CD4-positive, alpha-beta T cell (primary cell): ENCODE data around the gene CCNQ. TPM values are rescaled to one million over a fixed set of nuclear protein-coding genes. Genes with fewer than 3 reads are reported as not detected.

Experiments
- ATAC-seq: fragments of 200-7000 bp; cut with Tn5 transposase; one replicate; pipeline ENCODE4 v1.10.0; 2022; ENCODE audit warnings: mild to moderate bottlenecking; ENCODE audit not compliant: poor library complexity
- CTCF ChIA-PET: fragments of 350-600 bp; sonication (Branson Sonifier 250); formaldehyde crosslinking; loops from one replicate; lab custom pipeline; 2021; ENCODE audit warnings: antibody characterized with exemption, inconsistent platforms; lab: Charles Lee
- POLR2A ChIA-PET: fragments of 350-600 bp; sonication (Branson Sonifier 250); formaldehyde crosslinking; loops from one replicate; lab custom pipeline; 2021; ENCODE audit warnings: antibody characterized with exemption, inconsistent platforms; lab: Charles Lee
- DNase-seq, 14 experiments: peaks; one replicate each; pipeline ENCODE4 v3.0.0-alpha.2; 2013 to 2020; ENCODE audit warnings: mixed read lengths in 2 of 14
- H3K27ac ChIP-seq, 2 donors: one replicate each; pipeline versions ENCODE4 v1.5.1 to v1.7.0; 2013; ENCODE audit warnings: low read length in 2 of 2, low read depth in 1 of 2, mild to moderate bottlenecking in 1 of 2
- H3K27me3 ChIP-seq, 2 experiments: 1 replicate in 1 of 2; 2 replicates in 1 of 2; pipeline versions ENCODE4 v1.6.1 to v1.7.0; 2013; ENCODE audit warnings: low read length in 2 of 2, control low read depth in 1 of 2, mild to moderate bottlenecking in 1 of 2, moderate library complexity in 1 of 2; ENCODE audit not compliant: insufficient read depth in 2 of 2, control insufficient read depth in 1 of 2
- H3K36me3 ChIP-seq: one replicate; pipeline ENCODE4 v1.6.1; 2013; ENCODE audit warnings: low read length, control low read depth; ENCODE audit not compliant: insufficient read depth
- H3K4me1 ChIP-seq: one replicate; pipeline ENCODE4 v1.6.1; 2013; ENCODE audit warnings: low read length, control low read depth; ENCODE audit not compliant: insufficient read depth
- H3K4me3 ChIP-seq: one replicate; pipeline ENCODE4 v1.5.1; 2013; ENCODE audit warnings: mild to moderate bottlenecking, low read length, moderate library complexity
- H3K9me3 ChIP-seq, 2 experiments: 1 replicate in 1 of 2; 2 replicates in 1 of 2; pipeline versions ENCODE4 v1.6.1 to v1.7.0; 2013; ENCODE audit warnings: low read length in 2 of 2, mild to moderate bottlenecking in 2 of 2, control low read depth in 1 of 2, moderate library complexity in 1 of 2; ENCODE audit not compliant: control insufficient read depth in 1 of 2, insufficient read depth in 1 of 2
- H3K27ac Mint-ChIP-seq: one replicate; pipeline ENCODE4 v1.8.0; 2020; ENCODE audit warnings: mixed read lengths
- H3K27me3 Mint-ChIP-seq: one replicate; pipeline ENCODE4 v1.8.0; 2021; ENCODE audit warnings: mixed read lengths
- H3K36me3 Mint-ChIP-seq: one replicate; pipeline ENCODE4 v1.8.0; 2021; ENCODE audit warnings: low read depth, mixed read lengths
- H3K4me1 Mint-ChIP-seq: one replicate; pipeline ENCODE4 v1.8.0; 2021; ENCODE audit warnings: low read depth, mixed read lengths
- H3K4me3 Mint-ChIP-seq: one replicate; pipeline ENCODE4 v1.8.0; 2020; ENCODE audit warnings: mild to moderate bottlenecking, mixed read lengths
- H3K9me3 Mint-ChIP-seq: one replicate; pipeline ENCODE4 v1.8.0; 2020; ENCODE audit warnings: mixed read lengths
- CTCF ChIP-seq: fragments of 200-600 bp; IDR thresholded peaks from one replicate; pipeline ENCODE4 v1.8.0; 2022; ENCODE audit warnings: antibody characterized with exemption, mild to moderate bottlenecking
- intact Hi-C, 2 experiments: fragments of 100-400 bp; cut with DNase I in 1 of 2; cut with micrococcal nuclease in 1 of 2; formaldehyde crosslinking; loops; one replicate each; pipeline versions ENCODE4 v1.15.1 to v1.9.0; 2023 to 2025; cut with DNase I, micrococcal nuclease
- total RNA-seq, 174 experiments: library from RNA in 2 of 174; stranded (reverse) in 2 of 174; gene quantifications; one replicate each; pipeline ENCODE4 v1.2.3 and lab custom pipeline; 2021 to 2026

CCNQ gene
- total RNA-seq, 2 experiments from 2014 or later = 13.9 to 14.1 TPM

- no peaks in the 10 kb centered on the region for H3K27me3 Mint-ChIP-seq
- Histone ChIP-seq H3K4me1 (peaks cover 18% of the 10 kb centered on the region), H3K27me3 (no peaks in the 10 kb centered on the region), H3K36me3 (no peaks in the 10 kb centered on the region), H3K9me3 (peaks cover 0 to 4% of the 10 kb centered on the region in 2 experiments), H3K27ac (no peak overlapping the region), H3K4me3 (no peak overlapping the region)
- ChIA-PET POLR2A (no interaction called here), CTCF (no interaction called here)
- DNase-seq = no peak
- ATAC-seq = no peak
- TF ChIP-seq CTCF = no peak
- H3K36me3 Mint-ChIP-seq = no peaks in the 10 kb centered on the region
- H3K27ac Mint-ChIP-seq = no peak overlapping the region
- intact Hi-C loops = loop anchor here in 1 of 2 experiments (5.0 kb wide), 1 partner anchor 35 kb away; the partner anchor contains the start of gene DUSP9
- no peak overlapping the region for H3K4me3 Mint-ChIP-seq
- no peaks in the 10 kb centered on the region for H3K9me3 Mint-ChIP-seq
- peaks cover 13% of the 10 kb centered on the region for H3K4me1 Mint-ChIP-seq
Measured at GRCh38 chrX:153612413-153612812, 13.5 kb upstream of the CCNQ start.

- no peak for ATAC-seq
- ChIA-PET CTCF (interaction anchor here (2.2 kb wide), 1 partner anchor 12 kb away, joined by 11 read pairs; the partner anchor contains the start of gene CCNQ), POLR2A (no interaction called here)
- H3K36me3 ChIP-seq = no peaks in the 10 kb centered on the region
- Mint-ChIP-seq H3K27ac (no peak overlapping the region), H3K27me3 (no peaks in the 10 kb centered on the region), H3K36me3 (no peaks in the 10 kb centered on the region), H3K4me3 (peak overlapping the region; percentile 56), H3K4me1 (peaks cover 13% of the 10 kb centered on the region), H3K9me3 (no peaks in the 10 kb centered on the region)
- no peak for DNase-seq
- no peak overlapping the region for H3K4me3 ChIP-seq
- H3K9me3 ChIP-seq = peaks cover 0 to 4% of the 10 kb centered on the region in 2 experiments
- no peak for TF ChIP-seq CTCF
- H3K4me1 ChIP-seq = peaks cover 18% of the 10 kb centered on the region
- H3K27ac ChIP-seq = no peak overlapping the region
- H3K27me3 ChIP-seq = no peaks in the 10 kb centered on the region
- intact Hi-C loops = loop anchor here (2.0 to 5.0 kb wide), 4 partner anchors 36 to 51 kb away; partner anchors contain the start of gene DUSP9 (in 1 of the 2)
Measured at GRCh38 chrX:153611298-153612095, 12.6 kb upstream of the CCNQ start.

GRCh38 chrX:153610836-153611213, 11.9 kb upstream of the CCNQ start:
- Mint-ChIP-seq H3K4me1 (peaks cover 13% of the 10 kb centered on the region), H3K4me3 (peak overlapping the region; percentile 91), H3K27me3 (no peaks in the 10 kb centered on the region), H3K36me3 (no peaks in the 10 kb centered on the region), H3K9me3 (no peaks in the 10 kb centered on the region), H3K27ac (no peak overlapping the region)
- POLR2A ChIA-PET = no interaction called here
- H3K4me1 ChIP-seq = peaks cover 18% of the 10 kb centered on the region
- CTCF ChIA-PET = interaction anchor here (2.2 kb wide), 1 partner anchor 11 kb away, joined by 11 read pairs; the partner anchor contains the start of gene CCNQ
- peak overlapping the region in 1 of 2 donors; percentile 22 for H3K27ac ChIP-seq
- H3K9me3 ChIP-seq = peaks cover 0 to 4% of the 10 kb centered on the region in 2 experiments
- DNase-seq = no peak
- no peaks in the 10 kb centered on the region for H3K27me3 ChIP-seq
- intact Hi-C loops = loop anchor here (2.0 to 5.0 kb wide), 4 partner anchors 36 to 52 kb away; partner anchors contain the start of gene DUSP9 (in 1 of the 2)
- no peak for ATAC-seq
- no peaks in the 10 kb centered on the region for H3K36me3 ChIP-seq
- H3K4me3 ChIP-seq = peak overlapping the region; percentile 61
- TF ChIP-seq CTCF = no peak
